GM12878 (cell line): ENCODE data around the gene RAP2B. TPM values are rescaled to one million over a fixed set of nuclear protein-coding genes. Genes with fewer than 3 reads are reported as not detected.

ENCODE experiments used
- ATAC-seq: fragments of 200-7000 bp; cut with Tn5 transposase; 3 replicates; pipeline ENCODE4 v1.9.1; 2020; ENCODE audit warnings: mild to moderate bottlenecking, moderate library complexity
- BruUV-seq: library from RNA; stranded (reverse); fragments of 400-500 nt; replicated peaks from 2 replicates; lab custom pipeline; 2021; lab: Mats Ljungman, UMichigan
- CTCF ChIA-PET: fragments of 300-600 bp; sonication (Branson Sonifier 250); formaldehyde crosslinking; extraction: SDS; loops from one replicate; lab custom pipeline; 2021; ENCODE audit warnings: inconsistent platforms; lab: Yijun Ruan, JAX
- POLR2A ChIA-PET: fragments of 350-600 bp; formaldehyde crosslinking; extraction: SDS; loops from one replicate; lab custom pipeline; 2021; ENCODE audit warnings: inconsistent platforms; lab: Charles Lee
- RAD21 ChIA-PET: fragments of 300-600 bp; sonication (Branson Sonifier 250); formaldehyde crosslinking; loops from one replicate; lab custom pipeline; 2023; ENCODE audit warnings: antibody characterized with exemption; ENCODE audit not compliant: unreplicated experiment; lab: Charles Lee
- SMC1A ChIA-PET: fragments of 300-600 bp; sonication (Branson Sonifier 250); formaldehyde crosslinking; loops from one replicate; lab custom pipeline; 2023; ENCODE audit not compliant: unreplicated experiment, uncharacterized antibody; lab: Charles Lee
- DNase-seq: peaks from one replicate; pipeline ENCODE4 v3.0.0-alpha.2; 2011; ENCODE audit warnings: low read depth, low spot score
- FAIRE-seq: peaks from 3 replicates; lab custom pipeline; 2011; peaks lifted over from hg19 to GRCh38; lab: Jason Lieb, UNC
- H2AFZ ChIP-seq: 2 replicates; pipeline ENCODE4 v1.6.0; 2011; ENCODE audit warnings: low read depth, low read length, control low read depth; ENCODE audit not compliant: control insufficient read depth
- H3K27ac ChIP-seq: 2 replicates; pipeline ENCODE4 v1.5.1; 2011; ENCODE audit warnings: control low read depth; ENCODE audit not compliant: control insufficient read depth, insufficient read depth
- H3K27me3 ChIP-seq, 2 experiments: replicated peaks in 1 of 2; 2 replicates each; pipeline versions ENCODE4 v1.6.0 to v1.6.1; 2011; ENCODE audit warnings: low read length in 1 of 2; ENCODE audit not compliant: control insufficient read depth in 2 of 2, insufficient read depth in 2 of 2
- H3K36me3 ChIP-seq, 2 experiments: 2 replicates each; pipeline ENCODE4 v1.5.1; 2011; ENCODE audit warnings: low read length in 1 of 2; ENCODE audit not compliant: control insufficient read depth in 2 of 2, insufficient read depth in 2 of 2
- H3K4me1 ChIP-seq: 2 replicates; pipeline ENCODE4 v1.6.1; 2011; ENCODE audit warnings: mild to moderate bottlenecking, low read length, moderate library complexity, mixed read lengths; ENCODE audit not compliant: control insufficient read depth, insufficient read depth
- H3K4me2 ChIP-seq: 2 replicates; pipeline ENCODE4 v1.6.0; 2011; ENCODE audit warnings: control low read depth; ENCODE audit not compliant: control insufficient read depth, insufficient read depth
- H3K4me3 ChIP-seq: fragments of 200-600 bp; sonication (generic); 2 replicates; pipeline ENCODE4 v1.5.1; 2016
- H3K79me2 ChIP-seq: 2 replicates; pipeline ENCODE4 v1.6.0; 2011; ENCODE audit warnings: low read length; ENCODE audit not compliant: control insufficient read depth, insufficient read depth
- H3K9ac ChIP-seq: 2 replicates; pipeline ENCODE4 v1.8.0; 2011; ENCODE audit warnings: low read length, control low read depth, mixed read lengths; ENCODE audit not compliant: control insufficient read depth, insufficient read depth
- H3K9me3 ChIP-seq: replicated peaks from 3 replicates; pipeline ENCODE4 v1.5.1; 2011; ENCODE audit warnings: mild to moderate bottlenecking, low read length; ENCODE audit not compliant: control insufficient read depth, insufficient read depth
- H4K20me1 ChIP-seq: 2 replicates; pipeline ENCODE4 v1.6.0; 2011; ENCODE audit not compliant: control insufficient read depth, insufficient read depth
- BMI1 ChIP-seq: fragments of 450-650 bp; IDR thresholded peaks from 2 replicates; pipeline ENCODE4 v1.6.1; 2016; ENCODE audit warnings: mild to moderate bottlenecking, moderate library complexity, borderline replicate concordance
- BRCA1 ChIP-seq: IDR thresholded peaks from 2 replicates; pipeline ENCODE4 v1.6.1; 2011; ENCODE audit warnings: low read depth, low read length, improper control_type of control experiment
- CBX3 ChIP-seq: fragments of 200-600 bp; sonication (generic); IDR thresholded peaks from 2 replicates; pipeline ENCODE4 v1.6.1; 2016; ENCODE audit warnings: low read depth, borderline replicate concordance
- CEBPZ ChIP-seq: fragments of 150-350 bp; IDR thresholded peaks from 2 replicates; pipeline ENCODE4 v1.6.1; 2016; ENCODE audit warnings: low read depth, low read length
- IKZF1 ChIP-seq: fragments of 450-650 bp; conservative IDR thresholded peaks from 2 replicates; pipeline ENCODE4 v1.6.1; 2017; ENCODE audit warnings: antibody characterized with exemption, mild to moderate bottlenecking
- IRF4 ChIP-seq: IDR thresholded peaks from 2 replicates; pipeline ENCODE4 v1.6.1; 2011; ENCODE audit warnings: low read depth, low read length
- JUNB ChIP-seq: IDR thresholded peaks from 2 replicates; pipeline ENCODE4 v1.6.1; 2016; ENCODE audit warnings: antibody characterized with exemption, mild to moderate bottlenecking
- JUND ChIP-seq: IDR thresholded peaks from 2 replicates; pipeline ENCODE4 v1.6.1; 2012; ENCODE audit warnings: low read depth, mild to moderate bottlenecking, low read length, improper control_type of control experiment, moderate library complexity
- KLF5 ChIP-seq: fragments of 450-650 bp; IDR thresholded peaks from 2 replicates; pipeline ENCODE4 v1.6.1; 2014; ENCODE audit warnings: mild to moderate bottlenecking; ENCODE audit not compliant: partially characterized antibody
- NKRF ChIP-seq: fragments of 450-650 bp; conservative IDR thresholded peaks from 2 replicates; pipeline ENCODE4 v1.6.1; 2017; ENCODE audit warnings: mild to moderate bottlenecking, moderate library complexity
- POLR2AphosphoS2 ChIP-seq: IDR thresholded peaks from 2 replicates; pipeline ENCODE4 v1.6.1; 2011; ENCODE audit warnings: low read depth, mild to moderate bottlenecking, low read length, improper control_type of control experiment, moderate library complexity
- SMC3 ChIP-seq: IDR thresholded peaks from 2 replicates; pipeline ENCODE4 v1.6.1; 2011; ENCODE audit warnings: low read length, improper control_type of control experiment, borderline replicate concordance
- SREBF2 ChIP-seq: IDR thresholded peaks from 2 replicates; pipeline ENCODE4 v1.6.1; 2012; ENCODE audit warnings: mild to moderate bottlenecking, low read length
- ZNF207 ChIP-seq: fragments of 450-650 bp; IDR thresholded peaks from 2 replicates; pipeline ENCODE4 v1.6.1; 2014; ENCODE audit warnings: antibody characterized with exemption, mild to moderate bottlenecking, borderline replicate concordance
- ZNF24 ChIP-seq: fragments of 450-650 bp; IDR thresholded peaks from 2 replicates; pipeline ENCODE4 v1.6.1; 2017; ENCODE audit warnings: antibody characterized with exemption, mild to moderate bottlenecking
- ZNF384 ChIP-seq: IDR thresholded peaks from 2 replicates; pipeline ENCODE4 v1.6.1; 2012; ENCODE audit warnings: low read depth, mild to moderate bottlenecking, low read length, improper control_type of control experiment, borderline replicate concordance
- WGBS: methylation state at CpG from one replicate; pipeline ENCODE4 v1.1.6; 2016; ENCODE audit warnings: low lambda C conversion rate; ENCODE audit not compliant: insufficient replicate concordance, insufficient coverage; ENCODE audit errors: missing lambda C conversion rate; 5-methylcytosine and 5-hydroxymethylcytosine counted together
- in situ Hi-C: fragments of 300-500 bp; cut with MboI; formaldehyde crosslinking; loops from 9 replicates; pipeline ENCODE4 v1.14.3; 2018; ENCODE audit warnings: mixed read lengths
- intact Hi-C: fragments of 100-400 bp; cut with micrococcal nuclease; formaldehyde crosslinking; loops from one replicate; pipeline ENCODE4 v1.14.2; 2022; ENCODE audit not compliant: unreplicated experiment
- polyA plus RNA-seq, 11 experiments: library from polyadenylated mRNA; depleted of rRNA in 4 of 11; unstranded in 6 of 11; stranded (reverse) in 5 of 11; fragments of >200 nt; fragmentation: Nextera tagmentation in 4 of 11; fragmentation: Illumina TruSeq in 1 of 11; extraction: Ambion mirVana in 4 of 11; extraction: Trizol in 1 of 11; gene quantifications; 1 replicate in 1 of 11; 2 replicates in 10 of 11; pipeline versions ENCODE4 v1.2.1 to v1.2.3, GENCODE V29; 2011 to 2016; ENCODE audit warnings: inconsistent platforms in 2 of 11, missing spikeins in 2 of 11, low read depth in 1 of 11
- total RNA-seq, 4 experiments: library from RNA; depleted of rRNA in 3 of 4; stranded (reverse); fragments of >200 nt in 3 of 4; fragmentation: Illumina TruSeq in 1 of 4; extraction: Trizol in 1 of 4; gene quantifications; 2 replicates each; pipeline versions ENCODE4 v1.2.1 to v1.2.3, GENCODE V29; 2013 to 2021

The RAP2B gene
- total and polyA plus RNA-seq, 10 of the 15 experiments (the other 5 are each of a cell fraction or from before 2014, with no cell fraction given) = 5.9 to 21.3 (median 12.0) TPM

GRCh38 chr3:153138276-153139210 lies 23.5 kb upstream of the RAP2B start (continued):
- TF ChIP-seq SMC3 (no peak), JUND (no peak), CEBPZ (no peak), KLF5 (no peak), ZNF384 (no peak), ZNF24 (no peak), IRF4 (peak; percentile 89), SREBF2 (no peak)

GRCh38 chr3:153142961-153143360 lies 19.1 kb upstream of the RAP2B start:
- SMC1A ChIA-PET = interaction anchor here (0.6 to 2.3 kb wide), 2 partner anchors 18 to 1623 kb away, joined by 3 to 11 read pairs; no protein-coding TSS in a partner anchor
- ATAC-seq = no peak
- BruUV-seq = no TSS peak
- H4K20me1 ChIP-seq = no peaks in the 10 kb centered on the region
- RAD21 ChIA-PET = no interaction called here
- WGBS = 67% methylated on average over 1 of the region's 1 CpG
- FAIRE-seq = no peak
- H3K27ac ChIP-seq = no peak overlapping the region
- no peaks in the 10 kb centered on the region for H3K9me3 ChIP-seq
- no peak overlapping the region for H3K4me3 ChIP-seq
- no peaks in the 10 kb centered on the region for H3K36me3 ChIP-seq
- no peaks in the 10 kb centered on the region for H3K79me2 ChIP-seq
- POLR2A ChIA-PET = interaction anchor here (0.9 to 2.5 kb wide), 2 partner anchors 12 to 18 kb away, joined by 3 to 6 read pairs; no protein-coding TSS in a partner anchor
- TF ChIP-seq ZNF207 (no peak), JUNB (no peak), BRCA1 (no peak), NKRF (no peak), IKZF1 (no peak), BMI1 (no peak), CBX3 (no peak), IRF4 (no peak), POLR2AphosphoS2 (no peak)
- no peaks in the 10 kb centered on the region for H3K27me3 ChIP-seq
- CTCF ChIA-PET = no interaction called here
- in situ Hi-C loops = no loop called here
- intact Hi-C loops = loop anchor here (5.0 kb wide), 1 partner anchor 754 kb away; no protein-coding TSS in a partner anchor
- no peak overlapping the region for H3K4me2 ChIP-seq
- peaks cover 22% of the 10 kb centered on the region for H3K4me1 ChIP-seq
- no peak for DNase-seq
- no peak overlapping the region for H2AFZ ChIP-seq
- no peak overlapping the region for H3K9ac ChIP-seq
